GM19239 (cell line): ENCODE measurements around the gene PYGM.

ENCODE experiments used
- DNase-seq: peaks from one replicate; pipeline ENCODE4 v3.0.0; 2011; ENCODE audit warnings: low spot score; ENCODE audit not compliant: insufficient read length
- FAIRE-seq: peaks from 2 replicates; lab custom pipeline; 2011; peaks lifted over from hg19 to GRCh38; lab: Jason Lieb, UNC

The PYGM gene

DNA sequence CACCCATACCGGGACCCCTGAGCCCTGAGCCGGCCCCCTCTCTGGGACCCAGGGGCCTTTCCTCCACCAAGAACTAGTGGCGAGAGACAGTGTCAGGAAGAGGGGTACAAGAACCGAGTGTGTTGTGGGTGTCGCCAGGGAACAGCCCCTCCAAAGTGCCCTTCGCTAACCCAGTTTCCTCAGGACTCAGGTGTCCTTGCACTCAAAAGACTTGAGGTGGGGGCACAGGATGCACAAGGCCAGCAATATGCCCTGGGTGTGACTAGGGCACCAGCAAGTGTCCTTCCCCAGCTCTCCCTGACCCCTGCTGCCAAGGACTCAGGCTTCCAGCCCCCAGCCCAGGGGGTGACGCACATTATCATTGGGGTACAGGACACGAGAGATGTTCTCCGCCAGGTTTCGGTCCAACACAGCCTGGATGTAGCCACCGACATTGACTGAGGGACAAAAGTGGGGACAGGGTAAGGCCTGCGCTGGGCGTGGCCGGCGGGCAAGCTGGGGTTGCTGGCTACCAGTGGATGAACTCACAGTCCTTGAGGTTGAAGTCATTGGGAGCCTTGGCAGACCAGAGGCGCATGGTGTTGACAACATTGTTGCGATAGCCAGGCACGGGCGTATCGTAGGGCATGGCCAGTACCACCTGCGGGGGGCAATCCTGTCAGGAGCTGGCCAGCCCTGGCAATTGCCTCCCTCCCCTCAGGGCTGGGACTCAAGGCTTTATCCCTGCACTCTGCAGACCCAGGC lies 4.7 kb downstream of the PYGM start:
- no peak for FAIRE-seq
- DNase-seq = no peak

DNA sequence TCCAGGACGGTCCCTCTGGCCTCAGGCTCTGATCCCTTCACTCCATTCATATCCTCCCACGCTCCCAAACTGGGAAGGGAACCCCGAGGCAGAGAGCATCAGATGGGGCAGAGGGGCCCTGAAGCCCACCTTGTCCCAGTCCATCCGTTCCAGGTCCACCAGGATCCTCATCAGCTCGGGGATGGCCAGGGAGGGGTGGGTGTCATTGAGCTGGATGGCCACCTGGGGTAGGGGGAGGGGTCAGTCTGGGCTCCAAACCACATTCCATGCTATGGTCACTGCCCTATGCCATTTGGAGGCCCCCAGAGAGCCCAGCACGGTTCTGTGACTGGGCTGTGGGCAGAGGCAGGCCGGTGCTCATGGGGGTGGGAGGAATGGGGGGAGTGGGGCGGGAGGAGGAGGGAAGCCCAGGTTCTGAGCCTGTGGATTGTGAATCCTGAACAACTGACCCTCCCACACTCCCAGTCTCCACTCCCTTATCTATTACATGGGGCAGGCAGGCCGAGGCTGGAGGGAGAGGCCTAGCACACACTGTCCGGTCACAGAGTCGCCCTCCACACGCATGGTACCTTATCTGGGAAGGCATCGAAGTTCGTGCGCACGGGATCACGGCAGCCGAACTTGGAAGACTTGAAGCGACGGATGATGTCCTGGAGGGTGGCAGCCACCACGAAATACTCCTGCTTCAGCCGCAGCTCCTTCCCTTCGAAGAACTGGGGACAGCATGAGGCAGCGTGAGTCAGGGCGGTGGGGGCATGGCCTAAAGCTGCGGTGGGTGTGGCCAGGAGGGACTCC lies 5.5 kb downstream of the PYGM start:
- FAIRE-seq = no peak

DNA sequence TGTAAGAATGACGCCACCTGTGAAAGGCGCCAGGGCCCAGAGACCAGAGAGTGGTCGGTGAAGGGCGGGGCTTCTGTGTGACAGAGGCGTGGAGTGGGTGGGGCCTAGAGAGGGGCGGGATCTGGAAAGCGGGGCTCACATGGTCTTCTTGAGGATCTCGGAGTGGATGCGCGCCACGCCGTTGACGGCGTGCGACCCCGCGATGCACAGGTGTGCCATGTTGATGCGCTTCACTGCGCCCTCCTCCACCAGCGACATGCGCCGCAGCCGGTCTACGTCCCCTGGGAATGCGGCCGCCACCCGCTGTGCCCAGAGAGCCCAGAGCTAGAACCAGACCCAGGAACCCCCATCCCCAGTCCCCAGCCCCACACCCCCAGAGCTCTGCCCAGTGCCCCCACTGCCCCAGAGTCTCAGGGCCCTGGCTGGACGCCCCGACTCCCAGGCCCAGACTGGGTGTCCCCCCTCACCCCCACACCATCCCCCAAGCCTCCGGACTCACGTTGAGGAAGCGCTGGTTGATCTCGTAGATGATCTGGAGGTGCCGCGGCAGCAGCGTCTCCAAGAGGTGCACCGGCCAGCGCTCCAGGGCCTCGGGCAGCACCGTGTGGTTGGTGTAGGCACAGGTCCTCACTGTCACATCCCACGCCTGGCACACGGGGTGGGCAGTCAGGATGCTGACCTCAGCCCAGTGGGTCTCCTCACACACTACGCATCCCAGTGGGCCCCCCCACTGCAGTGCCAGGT lies 6.2 kb downstream of the PYGM start:
- DNase-seq (no peak), FAIRE-seq (no peak)

More for the DNA sequence above, 5.5 kb downstream of the PYGM start:
- DNase-seq = no peak

DNA sequence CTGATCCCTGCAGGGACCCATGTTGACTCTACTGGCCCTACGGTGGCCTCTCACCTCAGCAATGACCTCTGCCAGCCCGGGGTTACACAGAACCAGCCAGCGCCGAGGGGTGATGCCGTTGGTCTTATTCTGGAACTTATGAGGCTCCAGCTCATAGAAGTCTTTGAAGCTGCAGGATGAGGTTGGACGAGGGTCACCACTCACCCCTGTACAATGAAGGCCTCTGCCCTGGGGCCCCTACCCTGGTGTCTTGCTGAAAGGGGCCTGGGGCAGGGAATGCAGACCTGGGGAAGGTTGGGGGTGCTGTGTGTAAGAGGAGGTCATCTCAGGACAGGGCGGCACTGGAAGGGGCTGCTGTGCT lies 6.8 kb downstream of the PYGM start:
- no peak for DNase-seq
- no peak for FAIRE-seq

DNA sequence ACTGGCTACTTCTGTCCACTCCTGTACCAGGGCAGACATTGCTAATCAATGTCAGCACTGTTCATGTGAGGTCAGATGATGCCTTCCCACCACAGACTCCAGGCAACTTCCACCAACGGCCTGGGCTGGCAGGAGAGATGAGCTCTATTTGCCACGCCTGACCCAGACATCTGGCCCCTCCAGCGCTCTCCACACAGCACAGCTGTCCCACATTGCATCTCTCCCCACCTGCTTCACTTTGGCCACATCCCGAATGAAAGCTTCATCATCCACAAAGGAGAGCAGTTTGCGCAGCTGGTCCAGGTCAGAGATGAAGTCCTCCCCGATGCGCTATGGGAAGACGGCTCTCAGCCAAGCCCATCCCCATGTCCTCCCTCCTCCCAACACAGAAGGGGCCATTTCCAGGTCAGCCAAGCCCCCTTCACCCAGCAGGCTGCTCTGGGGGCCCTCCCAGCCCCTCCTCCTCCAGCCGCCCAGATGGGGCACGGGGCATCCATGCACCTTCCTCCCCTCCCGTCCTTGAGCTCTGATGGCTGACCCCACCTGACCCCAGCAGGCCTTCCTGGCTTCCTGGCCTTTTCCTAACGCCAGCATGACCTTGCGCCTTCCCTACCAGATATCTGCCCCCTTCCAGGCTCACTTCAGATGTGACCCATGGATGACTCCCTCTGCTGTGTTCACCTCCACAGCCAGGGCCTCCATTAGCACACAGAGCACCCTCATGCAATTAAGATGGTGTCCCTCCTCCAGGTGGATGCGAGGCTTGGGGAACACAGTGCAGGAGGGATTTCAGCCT lies 7.4 kb downstream of the PYGM start:
- FAIRE-seq (no peak), DNase-seq (no peak)

DNA sequence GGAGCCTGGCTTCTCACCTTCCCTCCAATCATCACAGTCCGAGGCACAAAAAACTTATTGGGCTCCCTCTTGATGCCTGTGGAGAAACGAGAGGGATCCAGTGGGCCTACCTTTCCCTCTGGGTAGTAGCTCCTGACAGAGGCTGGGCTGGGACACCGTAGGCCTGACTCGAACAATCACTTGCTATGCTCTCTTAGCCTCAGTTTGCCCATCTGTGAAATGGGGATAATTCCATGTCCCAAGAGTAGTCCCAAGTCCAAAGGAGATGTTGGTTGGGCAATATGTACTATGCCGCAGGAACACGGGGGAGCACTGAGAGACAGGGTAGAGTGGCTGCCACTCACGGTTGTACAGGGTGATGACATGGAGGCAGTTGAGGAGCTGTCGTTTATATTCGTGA lies 8.2 kb downstream of the PYGM start:
- no peak for DNase-seq
- FAIRE-seq = no peak

- FAIRE-seq (no peak), DNase-seq (no peak)
These were observed 8.6 kb downstream of the PYGM start for GRCh38 chr11:64751136-64751535.

DNA sequence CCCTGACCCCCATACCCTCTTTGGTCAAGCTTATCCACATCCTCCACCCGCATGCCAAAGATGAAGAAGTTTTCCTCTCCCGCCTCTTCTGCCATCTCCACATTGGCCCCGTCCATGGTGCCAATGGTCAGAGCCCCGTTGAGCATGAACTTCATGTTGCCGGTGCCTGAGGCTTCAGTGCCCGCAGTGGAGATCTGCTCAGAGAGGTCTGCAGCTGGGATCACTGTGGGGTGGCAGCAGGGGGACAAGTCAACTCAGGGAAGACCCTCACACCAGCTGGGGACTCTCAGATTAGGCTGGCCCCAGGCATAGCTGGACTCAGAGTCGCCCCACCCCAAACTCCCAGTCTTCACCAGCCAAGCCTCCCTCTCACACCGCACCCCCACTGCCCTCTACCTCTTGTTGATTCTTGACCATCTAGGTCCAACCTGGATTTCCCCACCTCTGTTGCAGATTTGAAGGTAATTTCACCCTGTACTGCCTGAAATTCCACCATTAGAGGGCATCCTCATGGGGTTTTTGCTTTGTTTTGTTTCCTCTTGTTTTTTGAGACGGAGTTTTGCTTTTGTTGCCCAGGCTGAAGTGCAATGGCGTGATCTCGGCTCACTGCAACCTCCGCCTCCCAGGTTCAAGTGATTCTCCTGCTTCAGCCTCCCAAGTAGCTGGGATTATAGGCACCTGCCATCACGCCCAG lies 9.3 kb downstream of the PYGM start:
- FAIRE-seq = no peak
- no peak for DNase-seq

DNA sequence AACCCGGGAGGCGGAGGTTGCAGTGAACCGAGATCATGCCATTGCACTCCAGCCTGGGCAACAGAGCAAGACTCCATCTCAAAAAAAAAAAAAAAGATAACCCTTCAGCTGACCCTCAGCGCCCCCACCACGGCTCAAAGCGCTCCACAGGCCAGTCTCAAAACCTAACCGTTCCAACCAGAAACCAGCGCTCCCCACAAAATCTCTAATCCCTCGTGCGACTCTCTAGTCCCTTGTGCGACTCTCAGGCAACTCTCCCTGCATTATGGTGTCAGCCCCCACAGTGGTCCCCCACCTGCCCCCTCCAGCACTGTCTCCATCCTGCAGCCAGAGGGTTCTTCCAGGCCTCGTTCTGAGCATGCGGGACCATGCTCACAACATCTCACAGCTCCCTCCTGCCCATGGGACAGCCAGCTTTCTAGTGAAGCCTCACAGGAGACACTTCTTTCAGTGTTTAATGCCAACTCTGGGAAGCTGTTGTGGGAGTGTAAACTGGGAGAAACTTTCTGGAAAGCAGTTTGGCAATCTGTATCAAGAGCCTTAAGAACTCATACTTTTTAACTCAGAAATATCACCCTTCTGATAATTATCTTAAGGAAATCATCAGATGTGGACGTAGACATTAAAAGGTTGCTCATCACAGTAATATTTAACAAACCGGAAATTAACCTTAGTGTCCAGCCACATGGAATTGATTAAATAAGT lies 11.7 kb downstream of the PYGM start:
- FAIRE-seq = no peak

GRCh38 chr11:64746486-64746885 lies 13.3 kb downstream of the PYGM start:
- no peak for FAIRE-seq
- DNase-seq = no peak

More for the DNA sequence above, 11.7 kb downstream of the PYGM start:
- no peak for DNase-seq

DNA sequence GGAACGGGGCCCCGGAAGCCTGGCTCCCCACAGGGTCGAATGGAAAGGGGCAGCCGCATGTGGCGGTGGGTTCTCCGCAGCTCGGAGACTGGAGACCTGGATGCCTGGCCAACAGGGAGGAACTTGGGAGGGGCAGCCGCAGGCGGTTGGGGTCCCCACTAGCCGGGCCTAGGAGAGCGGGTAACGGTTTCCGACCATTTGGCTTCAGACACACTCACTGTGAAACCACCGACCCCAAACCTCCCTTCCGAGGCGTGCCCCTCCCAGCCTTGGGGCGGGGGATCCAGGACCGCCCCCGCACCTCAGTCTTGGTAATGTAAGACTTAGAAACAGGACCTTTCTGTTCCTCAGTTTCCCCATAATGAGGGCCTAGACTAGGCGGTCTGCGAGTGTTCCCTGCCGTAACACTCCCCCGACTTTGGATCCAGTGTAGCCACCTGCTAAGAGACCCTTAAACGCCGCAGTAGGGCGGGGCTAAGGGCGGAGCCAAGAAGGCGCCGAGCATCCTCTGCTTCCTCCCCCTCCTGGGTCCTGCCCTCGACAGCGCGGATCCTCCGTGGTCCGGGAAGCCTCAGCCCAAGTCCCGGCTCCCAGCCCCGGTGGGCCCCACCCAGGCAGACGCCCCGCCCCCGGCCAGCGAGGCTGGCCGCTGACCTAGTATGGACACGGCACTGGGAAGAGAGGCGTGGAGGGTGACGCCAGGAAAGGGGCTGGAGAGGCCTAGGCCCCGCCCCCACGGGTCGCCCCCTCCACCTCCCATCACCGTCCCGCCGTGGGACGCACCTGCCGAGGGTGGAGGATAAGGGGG lies 14.0 kb downstream of the PYGM start:
- FAIRE-seq (peak; percentile 78), DNase-seq (peak; percentile 80)

DNA sequence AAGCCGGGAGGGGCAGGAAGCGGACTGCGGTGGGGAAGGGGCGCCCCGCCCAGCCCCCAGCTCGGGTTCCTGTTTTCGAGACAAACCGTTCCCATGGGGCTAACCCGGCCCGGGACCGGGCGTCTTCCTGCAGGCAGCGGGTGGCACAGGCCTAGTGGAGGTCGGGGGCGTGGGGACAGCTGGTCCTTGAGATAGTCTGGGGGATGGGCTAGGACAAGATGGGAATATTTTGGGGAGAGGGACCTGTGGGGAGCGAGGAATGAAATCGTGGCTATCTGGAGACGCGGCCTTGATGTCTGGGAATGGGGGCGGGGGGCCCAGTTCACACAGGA lies 14.6 kb downstream of the PYGM start:
- DNase-seq (peak; percentile 71), FAIRE-seq (no peak)

- DNase-seq (no peak), FAIRE-seq (no peak)
These were observed 15.1 kb downstream of the PYGM start for GRCh38 chr11:64744544-64745188.

DNA sequence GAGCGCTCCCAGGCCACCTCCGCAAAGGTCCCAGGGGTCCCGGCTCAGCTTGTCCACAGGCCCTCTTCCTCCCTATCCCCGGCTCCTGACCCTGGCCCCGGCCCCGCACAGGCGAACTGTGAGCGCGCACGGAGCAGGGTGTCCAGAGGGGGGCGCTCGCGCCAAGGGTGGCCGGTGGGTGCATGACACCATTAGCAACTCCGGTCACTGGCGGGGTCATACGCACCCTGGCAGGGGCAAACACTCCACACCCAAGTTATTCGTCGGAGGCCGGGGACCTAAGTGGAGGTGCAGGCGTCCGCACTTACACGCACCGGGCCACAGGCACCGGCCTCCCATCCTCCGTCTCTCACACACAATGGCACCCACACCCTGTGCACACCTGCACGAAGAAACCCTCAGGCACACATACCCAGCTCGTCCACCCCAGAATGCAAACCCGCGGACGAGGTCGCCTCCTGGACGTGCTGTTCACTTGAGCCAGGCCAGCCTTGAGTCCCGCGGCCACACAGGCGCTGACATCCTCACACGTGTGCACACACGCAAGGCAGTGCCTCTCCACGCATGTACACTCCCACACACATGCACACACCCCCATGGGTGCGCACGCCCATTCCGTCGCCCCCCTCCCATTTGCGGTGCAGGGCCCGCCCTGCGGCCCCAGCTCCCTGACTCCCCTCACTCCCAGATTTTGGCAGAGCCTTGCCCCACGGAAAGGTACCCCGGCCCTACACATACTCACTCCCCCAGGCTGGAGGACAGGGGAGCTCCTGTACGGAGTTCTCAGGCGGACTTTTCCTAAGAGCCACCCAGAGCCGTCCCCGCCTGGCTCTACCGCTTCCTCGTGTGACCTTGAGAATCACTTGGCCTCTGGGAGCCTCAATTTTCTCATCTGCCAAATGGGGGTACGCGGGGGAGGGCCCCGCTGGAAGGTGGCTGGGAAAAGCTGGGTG lies 15.9 kb downstream of the PYGM start, which contains the start of gene RASGRP2:
RASGRP2 (minus strand) TSS at position 552 of the 953 bp plus-strand sequence. CDS start 1,276 bp downstream, outside the sequence.
- FAIRE-seq = peak; percentile 79
- peak; percentile 65 for DNase-seq

GRCh38 chr11:64742889-64743590 lies 16.7 kb downstream of the PYGM start:
- DNase-seq (peak; percentile 92), FAIRE-seq (peak; percentile 59)
